ENCODE measurements around the gene SRPRB. TPM values are rescaled to one million over a fixed set of nuclear protein-coding genes. Genes with fewer than 3 reads are reported as not detected.

SRPRB gene
- total RNA-seq, 2 donors from 2014 or later = 32.8 to 37.7 TPM

DNA sequence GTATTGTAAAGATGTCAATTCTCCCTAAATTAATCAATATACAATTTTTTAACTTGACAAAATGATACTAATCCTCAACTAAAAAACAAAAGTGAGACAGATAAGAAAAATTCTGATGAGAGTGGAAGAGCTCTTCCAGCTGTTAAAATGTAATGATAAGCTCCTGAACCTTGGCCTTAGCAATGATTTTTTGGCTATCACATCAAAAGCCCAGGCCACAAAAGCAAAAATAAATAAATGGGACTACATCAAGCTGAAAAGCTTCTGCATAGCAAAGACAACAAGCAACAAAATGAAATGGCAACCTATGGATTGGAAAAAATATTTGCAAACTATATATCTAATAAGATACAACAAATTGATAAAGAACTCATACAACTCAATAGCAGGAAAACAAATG, 24.0 kb upstream of the SRPRB start:
- Histone ChIP-seq H3K9me3 (no peaks in the 10 kb centered on the region), H3K4me1 (ENCODE audit: control insufficient read depth in 1 of 2, low read depth in 2 of 2) (no peaks in the 10 kb centered on the region), H3K36me3 (no peaks in the 10 kb centered on the region), H3K27ac (no peak overlapping the region), H3K4me3 (no peak overlapping the region), H3K27me3 (replicated peaks; ENCODE audit: insufficient read depth) (no peaks in the 10 kb centered on the region)
- no peak for ATAC-seq (ENCODE audit: insufficient number of reproducible peaks, low FRiP score, low read depth)
- TF ChIP-seq, protein P1, sequence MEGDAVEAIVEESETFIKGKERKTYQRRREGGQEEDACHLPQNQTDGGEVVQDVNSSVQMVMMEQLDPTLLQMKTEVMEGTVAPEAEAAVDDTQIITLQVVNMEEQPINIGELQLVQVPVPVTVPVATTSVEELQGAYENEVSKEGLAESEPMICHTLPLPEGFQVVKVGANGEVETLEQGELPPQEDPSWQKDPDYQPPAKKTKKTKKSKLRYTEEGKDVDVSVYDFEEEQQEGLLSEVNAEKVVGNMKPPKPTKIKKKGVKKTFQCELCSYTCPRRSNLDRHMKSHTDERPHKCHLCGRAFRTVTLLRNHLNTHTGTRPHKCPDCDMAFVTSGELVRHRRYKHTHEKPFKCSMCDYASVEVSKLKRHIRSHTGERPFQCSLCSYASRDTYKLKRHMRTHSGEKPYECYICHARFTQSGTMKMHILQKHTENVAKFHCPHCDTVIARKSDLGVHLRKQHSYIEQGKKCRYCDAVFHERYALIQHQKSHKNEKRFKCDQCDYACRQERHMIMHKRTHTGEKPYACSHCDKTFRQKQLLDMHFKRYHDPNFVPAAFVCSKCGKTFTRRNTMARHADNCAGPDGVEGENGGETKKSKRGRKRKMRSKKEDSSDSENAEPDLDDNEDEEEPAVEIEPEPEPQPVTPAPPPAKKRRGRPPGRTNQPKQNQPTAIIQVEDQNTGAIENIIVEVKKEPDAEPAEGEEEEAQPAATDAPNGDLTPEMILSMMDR (IDR thresholded peaks at IDR 0.05) = no peak
- DNase-seq (ENCODE audit: low spot score) = no peak

GRCh38 chr3:133782454-133782853, 23.2 kb upstream of the SRPRB start:
- Histone ChIP-seq H3K4me1 (ENCODE audit: control insufficient read depth in 1 of 2, low read depth in 2 of 2) (no peaks in the 10 kb centered on the region), H3K9me3 (no peaks in the 10 kb centered on the region), H3K4me3 (no peak overlapping the region), H3K36me3 (no peaks in the 10 kb centered on the region), H3K27ac (no peak overlapping the region), H3K27me3 (replicated peaks; ENCODE audit: insufficient read depth) (no peaks in the 10 kb centered on the region)
- DNase-seq (ENCODE audit: low spot score) (no peak), ATAC-seq (ENCODE audit: insufficient number of reproducible peaks, low FRiP score, low read depth) (no peak)
- TF ChIP-seq, protein P1 (IDR thresholded peaks at IDR 0.05) = no peak

GRCh38 chr3:133783762-133784161, 21.9 kb upstream of the SRPRB start:
- Histone ChIP-seq H3K27ac (no peak overlapping the region), H3K4me1 (ENCODE audit: control insufficient read depth in 1 of 2, low read depth in 2 of 2) (no peaks in the 10 kb centered on the region), H3K27me3 (replicated peaks; ENCODE audit: insufficient read depth) (no peaks in the 10 kb centered on the region), H3K9me3 (no peaks in the 10 kb centered on the region), H3K36me3 (no peaks in the 10 kb centered on the region), H3K4me3 (no peak overlapping the region)
- TF ChIP-seq, protein P1 (IDR thresholded peaks at IDR 0.05) = no peak
- DNase-seq (ENCODE audit: low spot score) (no peak), ATAC-seq (ENCODE audit: insufficient number of reproducible peaks, low FRiP score, low read depth) (no peak)

GRCh38 chr3:133788024-133788423, 17.6 kb upstream of the SRPRB start:
- Histone ChIP-seq H3K4me3 (no peak overlapping the region), H3K36me3 (no peaks in the 10 kb centered on the region), H3K27ac (no peak overlapping the region), H3K9me3 (peaks cover 5% of the 10 kb centered on the region), H3K4me1 (ENCODE audit: control insufficient read depth in 1 of 2, low read depth in 2 of 2) (no peaks in the 10 kb centered on the region), H3K27me3 (replicated peaks; ENCODE audit: insufficient read depth) (no peaks in the 10 kb centered on the region)
- TF ChIP-seq, protein P1 (IDR thresholded peaks at IDR 0.05) = no peak
- ATAC-seq (ENCODE audit: insufficient number of reproducible peaks, low FRiP score, low read depth) (no peak), DNase-seq (ENCODE audit: low spot score) (no peak)

GRCh38 chr3:133792171-133792763, 13.3 kb upstream of the SRPRB start:
- H3K27me3 ChIP-seq (replicated peaks; ENCODE audit: insufficient read depth) = no peaks in the 10 kb centered on the region
- TF ChIP-seq, protein P1 (IDR thresholded peaks at IDR 0.05) = no peak
- ATAC-seq (ENCODE audit: insufficient number of reproducible peaks, low FRiP score, low read depth) (no peak), DNase-seq (ENCODE audit: low spot score) (no peak)
- no peak overlapping the region for H3K4me3 ChIP-seq
- H3K36me3 ChIP-seq = no peaks in the 10 kb centered on the region
- H3K9me3 ChIP-seq = peaks cover 5% of the 10 kb centered on the region
- H3K4me1 ChIP-seq (ENCODE audit: control insufficient read depth in 1 of 2, low read depth in 2 of 2) = no peaks in the 10 kb centered on the region
- H3K27ac ChIP-seq = no peak overlapping the region
